Neuron (in vitro differentiated cells): ENCODE results near the gene DHX40.
"Not testable (repeated sequence)": the region's sequence is repeated elsewhere in the genome, so short reads cannot be mapped to it uniquely, and the experiment has no call there.

Source experiments
- H2AFZ ChIP-seq: one replicate; pipeline ENCODE4 v1.6.1; 2013; ENCODE audit warnings: low read depth, mild to moderate bottlenecking, inconsistent platforms, low read length, moderate library complexity
- H3K27me3 ChIP-seq: one replicate; pipeline ENCODE4 v1.6.1; 2013; ENCODE audit warnings: low read length; ENCODE audit not compliant: insufficient read depth
- H3K36me3 ChIP-seq: one replicate; pipeline ENCODE4 v1.6.1; 2013; ENCODE audit warnings: low read length; ENCODE audit not compliant: insufficient read depth
- H3K4me1 ChIP-seq: one replicate; pipeline ENCODE4 v1.6.1; 2013; ENCODE audit warnings: low read length; ENCODE audit not compliant: insufficient read depth
- H3K4me3 ChIP-seq: 2 replicates; pipeline ENCODE4 v1.5.1; 2013; ENCODE audit warnings: mild to moderate bottlenecking, low read length, moderate library complexity
- H3K9me3 ChIP-seq: one replicate; pipeline ENCODE4 v1.6.1; 2013; ENCODE audit warnings: low read length

Gene DHX40

DNA sequence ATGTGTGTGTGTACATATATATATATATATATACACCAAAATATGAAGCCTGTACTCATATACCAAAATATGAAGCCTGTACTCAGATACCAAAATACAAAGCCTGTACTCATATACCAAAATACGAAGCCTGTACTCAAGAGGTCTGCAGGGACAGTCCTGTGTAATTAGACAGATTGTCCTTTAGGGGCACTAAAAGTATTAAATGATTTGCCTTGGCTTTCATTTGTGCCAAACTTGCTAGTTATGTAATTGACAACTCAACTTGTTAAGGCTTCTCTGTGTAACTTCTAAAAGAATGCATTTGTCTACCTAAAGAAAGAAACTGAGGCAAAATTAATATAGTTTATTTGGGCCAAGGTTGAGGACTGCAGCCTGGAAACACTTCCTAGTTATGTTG, 30.8 kb upstream of the DHX40 start:
- no peak overlapping the region for H2AFZ ChIP-seq
- no peaks in the 10 kb centered on the region for H3K9me3 ChIP-seq
- H3K4me1 ChIP-seq, result no peaks in the 10 kb centered on the region
- H3K36me3 ChIP-seq, result no peaks in the 10 kb centered on the region
- H3K4me3 ChIP-seq, result no peak overlapping the region
- peaks cover 12% of the 10 kb centered on the region for H3K27me3 ChIP-seq

DNA sequence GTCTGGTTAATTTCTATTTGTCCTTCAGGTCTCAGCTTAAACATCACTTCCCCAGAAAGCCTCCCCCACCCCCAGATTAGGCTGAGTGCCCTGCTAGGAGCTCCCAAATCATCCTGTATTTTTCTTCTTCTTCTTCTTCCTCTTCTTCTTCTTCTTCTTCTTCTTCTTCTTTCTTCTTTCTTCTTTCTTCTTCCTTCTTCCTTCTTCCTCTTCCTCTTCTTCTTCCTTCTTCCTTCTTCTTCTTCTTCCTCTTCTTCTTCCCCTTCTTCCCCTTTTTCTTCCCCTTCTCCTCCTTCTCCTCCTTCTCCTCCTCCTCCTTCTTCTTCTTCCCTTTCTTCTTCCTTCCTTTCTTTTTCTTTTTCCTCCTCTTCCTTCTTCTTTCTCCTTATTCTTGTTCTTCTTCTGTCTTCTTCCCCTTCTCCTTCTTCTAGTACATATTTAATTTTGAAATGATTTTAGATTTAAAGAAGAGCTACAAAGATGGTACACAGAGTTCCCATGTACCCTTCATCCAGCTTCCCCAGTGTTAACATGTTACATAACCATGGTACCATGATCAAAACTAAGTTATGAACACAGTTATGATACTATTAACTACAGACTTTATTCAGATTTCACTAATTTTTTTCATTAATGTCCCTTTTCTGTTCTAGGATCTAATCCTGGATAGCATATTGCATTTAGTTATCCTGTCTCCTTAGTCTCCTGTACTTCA, 27.1 kb upstream of the DHX40 start:
- Histone ChIP-seq H3K36me3 (no peaks in the 10 kb centered on the region), H2AFZ (no peak overlapping the region), H3K4me1 (no peaks in the 10 kb centered on the region), H3K9me3 (no peaks in the 10 kb centered on the region), H3K27me3 (no peaks in the 10 kb centered on the region), H3K4me3 (no peak overlapping the region)

DNA sequence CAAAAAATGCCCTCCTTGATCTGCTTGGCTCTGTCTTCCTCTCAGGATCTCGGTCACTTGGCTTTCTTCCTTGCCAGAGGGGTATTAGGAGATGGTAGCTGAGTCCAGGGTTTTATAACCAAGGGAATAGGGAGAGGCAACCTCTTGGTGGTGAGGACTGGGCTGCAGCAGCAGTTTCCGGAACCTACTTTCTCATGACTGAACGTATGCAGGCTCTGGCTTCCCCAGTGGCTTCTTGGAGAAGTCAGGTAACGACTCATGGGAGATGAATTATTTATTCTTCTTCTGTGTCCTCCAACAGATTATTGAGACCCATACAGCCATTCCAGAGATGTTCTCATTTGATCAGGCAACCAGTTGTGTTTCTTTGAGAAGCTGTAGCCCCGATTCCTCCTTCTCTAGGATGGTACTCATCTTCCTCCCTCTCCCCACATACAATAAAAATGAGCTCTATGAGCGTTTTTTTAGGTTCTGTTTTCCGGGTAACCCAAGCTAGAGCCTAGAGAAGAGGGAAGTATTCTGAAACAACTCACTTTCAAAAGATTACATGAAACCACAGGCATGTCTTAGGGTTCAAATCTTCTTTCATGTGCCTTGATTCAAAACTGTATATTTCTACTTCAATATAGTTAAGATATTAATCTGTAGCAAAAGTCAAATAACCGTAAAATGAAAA, 22.3 kb upstream of the DHX40 start:
- H3K4me1 ChIP-seq, result peaks cover 10% of the 10 kb centered on the region
- no peak overlapping the region for H3K4me3 ChIP-seq
- H2AFZ ChIP-seq, result no peak overlapping the region
- no peaks in the 10 kb centered on the region for H3K9me3 ChIP-seq
- no peaks in the 10 kb centered on the region for H3K27me3 ChIP-seq
- H3K36me3 ChIP-seq, result no peaks in the 10 kb centered on the region

DNA sequence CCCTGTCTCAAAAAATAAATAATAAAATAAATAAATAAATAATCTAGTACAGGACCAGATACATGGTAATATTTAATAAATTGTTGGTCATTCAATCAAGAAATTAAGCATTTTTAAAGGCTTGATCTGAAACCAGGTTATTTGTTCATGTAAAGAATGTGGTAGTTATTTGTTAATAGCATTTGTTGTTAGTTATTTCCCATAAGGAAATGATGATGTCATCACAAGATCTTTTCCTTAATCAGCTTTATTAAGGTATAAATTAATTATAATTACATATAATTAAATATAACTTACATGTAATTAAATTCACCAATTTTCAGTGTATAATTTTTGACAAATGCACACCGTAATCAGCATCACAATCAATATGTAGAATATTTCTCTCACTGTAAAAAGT, 19.5 kb upstream of the DHX40 start:
- Histone ChIP-seq H3K36me3 (no peaks in the 10 kb centered on the region), H2AFZ (no peak overlapping the region), H3K4me1 (peaks cover 15% of the 10 kb centered on the region), H3K4me3 (no peak overlapping the region), H3K9me3 (no peaks in the 10 kb centered on the region), H3K27me3 (no peaks in the 10 kb centered on the region)

DNA sequence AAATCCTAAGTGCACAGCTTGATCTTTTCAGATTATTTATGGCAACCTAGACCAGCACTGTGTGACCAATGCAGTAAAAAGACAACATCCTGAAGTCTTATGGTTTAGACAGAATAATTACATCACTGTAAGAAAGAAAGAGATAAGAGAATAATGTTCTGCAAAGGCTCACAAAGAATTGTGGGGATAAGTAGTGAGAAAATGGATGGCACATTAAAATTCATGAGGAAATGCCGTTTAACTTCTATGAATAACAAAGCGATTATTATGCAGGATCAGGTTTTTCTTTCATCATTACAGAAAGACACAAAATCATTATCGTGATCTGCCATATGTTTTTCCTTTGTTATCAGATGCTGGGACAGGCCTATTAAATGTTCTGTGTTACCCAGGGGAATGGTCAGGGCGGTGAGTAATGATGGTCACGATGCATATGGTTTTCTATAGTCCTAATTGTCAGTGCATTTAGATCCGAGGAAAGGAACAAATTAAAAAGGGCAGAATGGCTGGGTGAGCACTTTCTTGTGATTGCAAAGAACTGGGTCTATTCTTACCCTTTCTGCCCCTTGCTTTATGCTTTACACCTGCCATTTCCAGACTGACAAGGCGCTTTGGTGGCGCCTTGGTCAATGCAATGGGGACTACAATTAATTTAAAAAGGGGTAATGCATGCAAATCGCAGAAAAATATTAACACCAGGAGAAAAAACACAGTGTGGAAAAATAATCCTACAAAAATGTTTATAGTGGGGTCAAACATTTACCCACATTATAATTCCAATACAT, 18.1 kb upstream of the DHX40 start:
- Histone ChIP-seq H3K4me3 (peak overlapping the region; percentile 16), H3K4me1 (peaks cover 15% of the 10 kb centered on the region), H3K36me3 (no peaks in the 10 kb centered on the region), H2AFZ (no peak overlapping the region), H3K9me3 (no peaks in the 10 kb centered on the region), H3K27me3 (no peaks in the 10 kb centered on the region)

DNA sequence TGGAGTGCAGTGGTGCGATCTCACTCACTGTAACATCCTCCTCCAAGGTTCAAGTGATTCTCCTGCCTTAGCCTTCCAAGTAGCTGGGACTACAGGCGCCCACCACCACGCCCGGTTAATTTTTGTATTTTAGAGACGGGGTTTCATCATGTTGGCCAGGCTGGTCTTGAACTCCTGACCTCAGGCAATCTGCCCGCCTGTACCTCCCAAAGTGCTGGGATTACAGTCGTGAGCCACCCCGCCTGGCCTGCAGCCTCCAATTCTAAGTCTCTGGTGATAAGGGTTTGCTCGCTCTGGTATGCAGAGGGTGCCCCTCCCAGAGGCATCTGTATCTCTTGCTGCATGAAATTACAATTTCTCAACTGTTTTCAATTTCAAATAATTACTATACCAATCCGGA, 16.4 kb upstream of the DHX40 start:
- not testable (repeated sequence) for H3K4me3 ChIP-seq, H3K36me3 ChIP-seq

DNA sequence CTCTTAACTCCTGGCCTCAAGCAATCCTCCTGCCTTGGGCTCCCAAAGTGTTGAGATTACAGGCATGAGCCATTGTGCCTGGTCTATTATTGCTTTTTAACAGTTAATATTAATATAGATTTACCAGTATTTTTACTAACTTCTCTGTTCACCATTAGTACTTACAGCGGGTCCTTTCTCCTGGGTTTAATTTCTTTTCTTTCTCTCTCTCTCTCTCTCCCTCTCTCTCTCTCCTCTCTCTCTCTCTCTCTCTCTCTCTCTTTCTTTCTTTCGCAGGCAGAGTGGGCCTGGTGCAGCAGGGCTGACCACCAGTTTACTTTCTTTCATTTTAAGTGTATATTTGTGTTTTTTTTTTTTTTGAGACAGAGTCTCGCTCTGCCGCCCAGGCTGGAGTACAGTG, 14.7 kb upstream of the DHX40 start:
- Histone ChIP-seq H3K9me3 (no peaks in the 10 kb centered on the region), H3K27me3 (no peaks in the 10 kb centered on the region), H3K4me3 (no peak overlapping the region), H3K4me1 (peaks cover 15% of the 10 kb centered on the region), H3K36me3 (no peaks in the 10 kb centered on the region), H2AFZ (no peak overlapping the region)

More for the DNA sequence above, 16.4 kb upstream of the DHX40 start:
- not testable (repeated sequence) for H3K9me3 ChIP-seq, H3K27me3 ChIP-seq, H2AFZ ChIP-seq
- peaks cover 15% of the 10 kb centered on the region for H3K4me1 ChIP-seq

DNA sequence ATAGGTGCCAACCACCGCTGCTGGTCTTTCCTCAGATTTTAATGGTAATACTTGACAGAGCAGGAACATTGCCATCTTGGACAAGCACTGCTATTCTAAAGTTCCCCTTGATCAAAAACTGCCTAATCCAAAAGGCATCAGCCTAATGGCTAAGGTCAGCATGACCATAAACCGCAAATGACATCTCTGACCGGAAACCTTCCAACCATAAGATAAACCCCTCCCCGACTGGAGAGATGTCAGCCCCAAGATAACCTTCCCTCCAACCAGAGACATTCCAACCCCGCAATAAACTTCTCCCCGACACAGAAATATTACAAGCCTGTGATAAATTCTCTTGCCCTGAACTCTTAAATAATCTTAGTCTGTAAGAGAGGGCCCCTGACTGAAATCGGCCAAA, 7.4 kb upstream of the DHX40 start:
- no peak overlapping the region for H3K4me3 ChIP-seq
- no peaks in the 10 kb centered on the region for H3K9me3 ChIP-seq
- H3K27me3 ChIP-seq, result no peaks in the 10 kb centered on the region
- no peaks in the 10 kb centered on the region for H3K4me1 ChIP-seq
- H3K36me3 ChIP-seq, result no peaks in the 10 kb centered on the region
- no peak overlapping the region for H2AFZ ChIP-seq

DNA sequence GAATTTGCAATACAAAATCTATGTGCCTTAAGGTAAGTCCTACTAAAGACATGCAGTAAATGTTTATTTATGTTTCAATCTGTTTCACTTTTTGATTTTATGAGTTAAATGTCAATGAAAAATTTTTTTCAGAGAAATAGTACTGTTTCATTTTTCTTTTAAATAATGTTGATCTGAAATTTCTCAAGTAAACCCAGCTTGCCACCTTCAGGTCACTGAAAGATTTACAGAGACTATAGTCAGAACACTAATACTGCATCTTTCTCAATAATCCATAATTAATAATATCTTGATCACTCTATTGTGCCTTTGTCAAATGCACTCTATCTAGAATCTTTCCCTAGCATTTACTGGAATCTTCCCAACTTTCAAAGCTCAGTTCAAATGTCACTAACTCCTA, 6.5 kb upstream of the DHX40 start:
- Histone ChIP-seq H3K4me3 (no peak overlapping the region), H3K9me3 (no peaks in the 10 kb centered on the region), H3K27me3 (no peaks in the 10 kb centered on the region), H3K4me1 (no peaks in the 10 kb centered on the region), H2AFZ (no peak overlapping the region), H3K36me3 (no peaks in the 10 kb centered on the region)

DNA sequence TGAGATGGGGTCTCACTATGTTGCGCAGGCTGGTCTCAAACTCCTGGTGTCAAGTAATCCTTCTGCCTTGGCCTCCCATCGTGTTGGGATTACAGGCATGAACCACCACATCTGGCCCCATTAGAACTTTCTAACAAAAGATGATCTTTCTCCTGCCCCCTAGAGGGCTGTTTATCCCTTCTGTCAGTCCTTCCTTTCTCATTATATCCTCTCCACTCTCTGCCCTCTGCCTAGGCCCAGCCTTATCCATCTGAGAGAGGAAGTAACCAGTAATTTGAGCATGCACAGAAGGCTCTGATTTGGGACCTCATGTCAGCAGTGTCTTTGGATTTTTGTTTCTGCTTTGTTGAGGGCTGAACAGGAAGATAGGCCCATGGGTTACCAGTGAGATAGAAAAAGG, 4.4 kb upstream of the DHX40 start:
- Histone ChIP-seq H2AFZ (peak overlapping the region; percentile 44), H3K27me3 (no peaks in the 10 kb centered on the region), H3K4me1 (no peaks in the 10 kb centered on the region), H3K36me3 (no peaks in the 10 kb centered on the region), H3K4me3 (no peak overlapping the region), H3K9me3 (no peaks in the 10 kb centered on the region)

DNA sequence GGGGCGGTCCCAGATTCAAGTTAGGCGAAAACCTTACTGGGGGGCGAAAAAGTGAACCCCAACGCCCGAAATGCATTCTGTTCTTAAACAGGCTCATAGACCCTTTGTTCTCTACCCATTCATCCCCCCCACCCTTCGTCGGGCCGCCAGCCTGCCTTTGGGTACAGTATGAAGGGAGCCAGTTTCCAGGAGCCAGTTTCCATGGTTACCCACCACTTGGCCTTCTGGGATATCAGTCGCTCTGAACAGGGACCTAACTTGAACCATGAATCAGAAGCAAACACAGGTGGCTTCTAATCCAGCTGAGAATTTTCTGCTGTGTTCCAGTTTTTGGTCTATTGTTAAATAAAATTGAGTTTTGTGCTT, 532 bp downstream of the DHX40 start:
- H2AFZ ChIP-seq, result peak overlapping the region; percentile 89
- H3K4me1 ChIP-seq, result peaks cover 7% of the 10 kb centered on the region
- H3K9me3 ChIP-seq, result no peaks in the 10 kb centered on the region
- no peaks in the 10 kb centered on the region for H3K27me3 ChIP-seq
- H3K4me3 ChIP-seq, result peak overlapping the region; percentile 86
- H3K36me3 ChIP-seq, result peaks cover 22% of the 10 kb centered on the region

DNA sequence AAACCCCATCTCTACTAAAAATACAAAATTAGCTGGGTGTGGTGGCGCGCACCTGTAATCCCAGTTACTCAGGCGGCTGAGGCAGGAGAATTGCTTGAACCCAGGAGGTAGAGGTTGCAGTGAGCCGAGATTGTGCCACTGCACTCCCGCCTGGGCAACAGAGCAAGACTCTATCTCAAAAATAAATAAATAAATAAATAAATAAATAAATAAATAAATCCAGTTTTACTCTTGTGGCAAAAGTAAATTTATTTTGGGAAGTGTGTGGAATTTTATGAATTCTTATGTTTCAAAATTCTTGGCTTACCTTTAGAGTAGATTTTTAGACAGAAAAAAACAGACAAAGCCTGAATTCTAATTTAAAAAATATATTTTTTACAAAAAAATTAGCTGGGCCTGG, 3.7 kb downstream of the DHX40 start:
- H3K27me3 ChIP-seq, H2AFZ ChIP-seq, H3K9me3 ChIP-seq, H3K4me1 ChIP-seq, H3K4me3 ChIP-seq: not testable (repeated sequence)
- peaks cover 35% of the 10 kb centered on the region for H3K36me3 ChIP-seq

DNA sequence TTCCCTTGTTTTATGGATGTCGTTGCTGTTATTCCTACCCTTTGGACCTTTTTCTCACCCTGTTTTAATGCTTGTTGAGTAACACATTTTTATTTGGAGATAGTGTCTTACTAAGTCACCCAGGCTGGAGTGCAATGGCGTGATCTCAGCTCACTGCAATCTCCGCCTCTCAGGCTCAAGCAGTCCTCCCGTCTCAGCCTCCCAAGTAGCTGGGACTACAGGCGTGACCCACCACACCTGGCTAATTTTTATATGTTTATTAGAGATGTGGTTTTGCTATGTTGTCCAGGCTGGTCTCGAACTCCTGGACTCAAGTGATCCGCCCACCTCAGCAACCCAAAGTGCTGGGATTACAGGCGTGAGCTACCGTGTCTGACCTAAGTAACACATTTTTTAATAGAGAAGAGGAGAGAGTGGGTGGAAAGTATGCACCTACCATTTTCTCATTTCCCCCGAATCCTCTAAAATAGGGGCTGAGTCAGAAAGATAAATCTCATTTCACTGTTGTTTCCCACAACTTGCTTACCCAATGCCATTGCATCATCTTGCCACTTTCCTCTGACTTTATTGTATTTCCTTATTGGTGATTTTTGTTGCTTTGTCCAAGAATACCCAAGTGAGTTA, 7.0 kb downstream of the DHX40 start:
- no peaks in the 10 kb centered on the region for H3K9me3 ChIP-seq
- H2AFZ ChIP-seq, result no peak overlapping the region
- H3K27me3 ChIP-seq, result no peaks in the 10 kb centered on the region

More for the DNA sequence above, 7.0 kb downstream of the DHX40 start:
- Histone ChIP-seq H3K4me1 (no peaks in the 10 kb centered on the region), H3K36me3 (peaks cover 26% of the 10 kb centered on the region), H3K4me3 (no peak overlapping the region)
